GM21717 (cell line): Measurements from ENCODE around the gene RRM1.
"Not testable (repeated sequence)": the region's sequence is repeated elsewhere in the genome, so short reads cannot be mapped to it uniquely, and the experiment has no call there.

ENCODE experiments used
- ATAC-seq: cut with Tn5 transposase; IDR thresholded peaks from one replicate; pipeline ENCODE4 v1.9.1; 2021; ENCODE audit warnings: mild to moderate bottlenecking, moderate library complexity; ENCODE audit not compliant: unreplicated experiment

Gene RRM1

GRCh38 chr11:4130219-4130618 lies 35.6 kb downstream of the RRM1 start:
- ATAC-seq, result not testable (repeated sequence)

- no peak for ATAC-seq
Observed at GRCh38 chr11:4134806-4135205, 40.2 kb downstream of the RRM1 start.

GRCh38 chr11:4138497-4138896 lies 43.9 kb downstream of the RRM1 start:
- no peak for ATAC-seq

- ATAC-seq, result no peak
Observed at GRCh38 chr11:4140067-4140636, 45.6 kb downstream of the RRM1 start.

GRCh38 chr11:4146070-4146771 lies 51.6 kb downstream of the RRM1 start:
- no peak for ATAC-seq

DNA sequence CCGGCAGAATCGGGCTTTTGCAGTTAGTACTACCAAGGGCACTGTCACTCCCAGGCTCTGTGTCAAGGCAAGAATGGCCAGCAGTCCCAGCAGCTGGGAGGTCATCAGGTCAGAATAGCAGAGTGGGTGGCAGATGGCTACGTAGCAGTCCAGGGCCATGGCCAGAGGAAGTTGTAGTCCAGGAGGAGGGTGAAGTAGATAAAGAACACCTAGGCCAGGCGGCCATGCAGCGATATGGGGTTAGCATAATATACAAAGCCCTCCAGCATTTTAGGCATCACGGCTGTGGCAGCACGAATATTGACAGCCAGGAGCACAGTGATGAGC lies 52.1 kb downstream of the RRM1 start:
- no peak for ATAC-seq

GRCh38 chr11:4154503-4154902 lies 59.9 kb downstream of the RRM1 start:
- no peak for ATAC-seq

- ATAC-seq, result no peak
Observed at GRCh38 chr11:4156571-4156970, 62.0 kb downstream of the RRM1 start.

DNA sequence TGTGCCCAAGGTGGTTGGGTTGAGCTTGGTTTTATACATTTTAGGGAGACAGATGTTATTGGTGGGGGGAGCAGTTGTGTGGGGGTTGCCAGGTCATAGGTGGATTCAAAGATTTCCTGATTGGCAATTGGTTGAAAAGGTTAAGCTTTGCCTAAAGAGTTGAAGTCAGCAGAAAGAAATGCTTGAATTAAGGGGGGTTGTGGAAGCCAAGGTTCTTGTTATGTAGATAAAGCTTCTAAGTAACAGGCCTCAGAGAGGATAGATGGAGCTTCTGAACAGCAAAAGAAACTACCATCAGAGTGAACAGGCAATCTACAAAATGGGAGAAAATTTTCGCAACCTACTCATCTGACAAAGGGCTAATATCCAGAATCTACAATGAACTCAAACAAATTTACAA lies 64.2 kb downstream of the RRM1 start:
- not testable (repeated sequence) for ATAC-seq

- no peak for ATAC-seq
Observed at GRCh38 chr11:4161305-4161704, 66.7 kb downstream of the RRM1 start.

DNA sequence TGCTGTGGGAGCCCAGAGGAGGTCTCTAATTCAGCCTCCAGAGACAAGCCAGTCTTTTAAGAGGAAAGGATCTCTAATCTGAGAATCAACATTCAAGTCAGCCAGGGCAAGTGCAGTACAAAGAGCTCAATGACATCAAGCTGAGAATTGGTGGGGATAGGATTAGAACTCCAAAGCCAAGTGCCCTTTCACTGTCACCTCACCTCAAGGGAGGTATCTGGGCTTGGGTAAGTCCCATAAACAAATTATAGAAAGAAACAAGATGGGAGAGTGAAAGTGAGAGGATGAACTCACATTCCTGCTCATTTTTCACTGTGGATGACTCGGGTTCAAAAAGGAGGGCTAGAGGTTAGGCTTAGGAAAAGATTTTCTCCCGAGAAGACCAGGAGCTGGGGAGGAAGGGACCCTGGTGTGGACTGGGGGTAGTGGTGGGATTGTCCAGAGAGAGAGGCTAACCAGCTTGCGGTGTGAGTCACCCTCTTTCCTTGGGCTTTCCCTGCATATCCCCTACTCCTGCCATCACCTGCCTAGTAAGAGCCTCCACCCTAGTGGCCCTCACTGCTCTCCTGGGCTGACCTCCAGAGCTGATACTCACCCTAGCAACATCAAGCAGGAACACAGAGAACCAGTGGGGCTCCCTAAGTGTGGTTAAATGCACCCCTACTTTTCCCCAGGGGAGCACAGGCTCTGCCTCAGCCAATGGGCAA lies 70.4 kb downstream of the RRM1 start:
- ATAC-seq, result no peak

GRCh38 chr11:4167292-4167691 lies 72.7 kb downstream of the RRM1 start:
- ATAC-seq, result no peak

DNA sequence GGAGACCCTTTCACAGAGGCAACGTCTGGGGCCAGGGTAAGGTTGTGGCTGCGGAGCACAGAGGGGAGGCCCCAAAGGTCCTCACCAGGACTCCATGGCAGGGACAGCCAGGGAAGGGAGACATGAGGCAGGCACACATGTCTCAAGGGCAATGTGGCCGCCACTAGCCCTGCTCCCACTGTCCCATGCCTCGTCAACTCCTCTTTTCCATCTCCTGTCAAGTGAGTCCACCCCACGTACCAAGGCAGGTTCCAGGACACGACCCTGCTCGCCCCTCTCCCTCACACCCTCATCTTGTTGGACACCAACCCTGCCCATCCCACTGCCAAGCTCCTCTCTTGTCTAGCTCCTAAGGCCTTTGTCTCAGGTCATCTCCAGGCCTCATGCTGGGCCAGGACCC lies 73.2 kb downstream of the RRM1 start:
- no peak for ATAC-seq

GRCh38 chr11:4175620-4176350 lies 81.2 kb downstream of the RRM1 start:
- not testable (repeated sequence) for ATAC-seq

DNA sequence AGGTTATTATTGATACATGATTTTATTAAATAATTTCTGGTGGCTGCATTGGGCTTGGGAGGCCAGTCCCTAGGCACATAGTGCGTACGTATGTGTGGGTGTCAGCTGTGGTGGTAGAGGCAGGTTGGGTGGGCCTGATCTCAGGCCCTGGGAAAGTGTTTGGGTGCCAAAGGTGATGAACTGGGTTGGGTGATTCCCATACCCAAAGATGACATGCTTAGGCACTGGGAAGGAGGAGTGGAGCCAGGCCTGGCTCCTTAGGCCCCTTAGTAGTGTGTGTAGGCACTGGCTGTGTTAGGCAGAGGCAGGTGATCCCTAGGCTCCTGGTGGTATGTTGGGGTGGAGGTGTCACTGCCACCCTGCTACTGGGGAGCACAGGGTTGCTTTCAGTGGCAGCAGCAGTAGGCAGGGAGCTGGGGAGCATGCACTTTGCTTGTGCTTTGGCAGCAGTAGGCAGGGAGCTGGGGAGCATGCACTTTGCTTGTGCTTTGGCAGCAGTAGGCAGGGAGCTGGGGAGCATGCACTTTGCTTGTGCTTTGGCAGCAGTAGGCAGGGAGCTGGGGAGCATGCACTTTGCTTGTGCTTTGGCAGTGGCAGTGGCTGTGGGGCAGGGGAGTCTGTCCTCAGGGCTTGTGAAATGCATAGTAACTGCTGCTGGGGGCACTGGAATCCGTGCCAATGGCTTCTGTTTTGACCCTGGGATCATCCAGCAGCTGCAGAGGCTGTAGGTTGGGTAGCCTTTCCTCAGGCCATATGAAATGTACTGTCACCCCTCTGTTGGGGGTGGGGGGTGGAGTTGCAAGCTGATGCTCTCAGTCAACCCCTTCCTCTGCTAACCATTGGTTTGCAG lies 84.4 kb downstream of the RRM1 start:
- ATAC-seq, result no peak

DNA sequence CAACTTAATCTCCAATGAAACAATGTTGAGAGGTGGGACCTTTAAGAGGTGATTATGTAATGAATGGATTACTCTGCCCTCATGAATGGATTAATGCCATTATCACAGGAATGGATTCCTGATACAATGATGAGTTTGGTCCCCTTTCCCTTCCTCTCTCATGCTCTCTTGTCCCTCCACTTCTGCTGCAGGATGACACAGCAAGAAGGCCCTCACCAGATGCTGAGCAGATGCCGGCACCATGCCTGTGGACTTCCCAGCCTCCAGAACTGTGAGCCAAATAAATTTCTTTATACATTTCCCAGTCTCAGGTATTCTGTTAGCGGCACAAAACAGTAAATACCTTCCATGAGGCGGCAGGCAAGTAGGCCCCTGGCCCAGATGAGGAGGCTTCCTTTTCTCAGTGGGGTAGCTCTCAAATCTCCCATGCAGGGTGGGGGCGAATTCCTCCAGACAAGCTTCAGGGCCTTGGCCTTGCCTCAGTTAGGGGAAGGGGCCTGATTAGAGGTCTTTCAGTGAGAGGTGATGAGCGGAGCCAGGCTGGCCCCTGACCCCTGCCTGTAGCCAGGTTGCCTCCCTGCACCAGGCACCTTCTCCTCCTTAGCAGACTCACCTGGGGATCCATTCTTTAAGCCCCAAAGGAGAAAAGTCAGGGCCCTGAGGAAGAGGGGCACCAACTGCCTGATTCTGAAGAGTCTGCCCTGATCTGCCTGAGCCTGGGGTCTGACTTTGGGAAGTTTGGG lies 86.0 kb downstream of the RRM1 start:
- ATAC-seq, result no peak

DNA sequence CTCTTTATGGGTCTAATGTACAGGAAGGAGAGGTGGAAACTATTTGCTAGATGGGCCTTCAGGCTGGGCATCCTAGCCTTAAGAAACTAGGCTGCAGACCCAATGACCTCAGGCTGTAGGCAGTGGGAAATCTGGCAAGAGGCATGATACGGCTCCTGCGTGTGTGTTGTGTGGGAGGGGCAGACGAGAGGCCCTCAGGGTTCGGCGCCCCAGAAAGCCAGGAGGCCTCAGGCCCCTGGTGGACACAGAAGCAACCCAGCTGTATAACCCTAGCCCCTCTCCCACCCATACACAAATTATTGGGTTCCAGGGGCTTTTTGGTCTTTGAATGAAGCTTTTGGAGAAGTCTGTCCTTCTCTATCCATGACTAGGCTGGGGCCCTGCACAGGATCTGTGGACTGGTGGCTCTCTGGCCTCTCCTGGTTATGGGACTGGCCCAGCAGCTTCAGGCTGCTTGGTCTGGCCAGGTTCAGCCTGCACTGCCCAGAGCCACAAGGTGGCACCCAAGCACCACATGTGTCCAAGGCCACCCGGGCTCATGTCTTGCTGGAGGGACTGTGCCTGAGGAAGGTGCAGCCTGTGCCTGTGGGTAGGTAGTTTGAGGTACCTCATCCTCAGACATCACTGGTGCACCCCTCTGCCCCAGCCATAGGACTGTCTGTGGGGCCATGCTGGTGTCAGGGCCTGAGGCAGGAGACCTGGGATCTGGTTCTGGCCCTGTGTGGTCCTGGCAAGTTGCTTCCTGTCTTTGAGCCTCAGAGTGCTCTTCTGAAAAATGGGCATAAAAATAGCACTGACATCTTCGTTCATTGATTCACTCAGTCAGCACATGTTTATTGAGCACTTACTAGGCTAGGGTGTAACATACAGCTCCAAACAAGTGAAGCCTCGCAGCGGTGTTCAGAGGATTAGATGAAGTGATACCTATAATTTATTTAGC lies 87.5 kb downstream of the RRM1 start:
- ATAC-seq, result peak; percentile 73

- no peak for ATAC-seq
Observed at GRCh38 chr11:4183410-4184057, 88.9 kb downstream of the RRM1 start.
